Adrenal gland (tissue), 5 donors: ENCODE measurements around the gene SOX13.

ENCODE experiments used
- POLR2A ChIP-seq, 2 donors: fragments of 450-650 bp; IDR thresholded peaks; one replicate each; pipeline ENCODE4 v1.6.1; 2017; ENCODE audit warnings: antibody characterized with exemption in 2 of 2, mild to moderate bottlenecking in 2 of 2, moderate library complexity in 1 of 2
- TF ChIP-seq, protein P1 (sequence below), 6 experiments: fragments of 450-650 bp in 4 of 6; fragments of 200-600 bp in 2 of 6; sonication (generic) in 1 of 6; IDR thresholded peaks; 1 replicate in 5 of 6; 2 replicates in 1 of 6; pipeline versions ENCODE4 v1.5.1 to v1.8.0; 2016 to 2021; ENCODE audit warnings: antibody characterized with exemption in 6 of 6, mild to moderate bottlenecking in 2 of 6, moderate library complexity in 1 of 6
- donor health status: DM: no; HTN: no; CAD: no.

GRCh38 chr1:204062106-204062505, 10.8 kb upstream of the SOX13 start:
- TF ChIP-seq, protein P1, sequence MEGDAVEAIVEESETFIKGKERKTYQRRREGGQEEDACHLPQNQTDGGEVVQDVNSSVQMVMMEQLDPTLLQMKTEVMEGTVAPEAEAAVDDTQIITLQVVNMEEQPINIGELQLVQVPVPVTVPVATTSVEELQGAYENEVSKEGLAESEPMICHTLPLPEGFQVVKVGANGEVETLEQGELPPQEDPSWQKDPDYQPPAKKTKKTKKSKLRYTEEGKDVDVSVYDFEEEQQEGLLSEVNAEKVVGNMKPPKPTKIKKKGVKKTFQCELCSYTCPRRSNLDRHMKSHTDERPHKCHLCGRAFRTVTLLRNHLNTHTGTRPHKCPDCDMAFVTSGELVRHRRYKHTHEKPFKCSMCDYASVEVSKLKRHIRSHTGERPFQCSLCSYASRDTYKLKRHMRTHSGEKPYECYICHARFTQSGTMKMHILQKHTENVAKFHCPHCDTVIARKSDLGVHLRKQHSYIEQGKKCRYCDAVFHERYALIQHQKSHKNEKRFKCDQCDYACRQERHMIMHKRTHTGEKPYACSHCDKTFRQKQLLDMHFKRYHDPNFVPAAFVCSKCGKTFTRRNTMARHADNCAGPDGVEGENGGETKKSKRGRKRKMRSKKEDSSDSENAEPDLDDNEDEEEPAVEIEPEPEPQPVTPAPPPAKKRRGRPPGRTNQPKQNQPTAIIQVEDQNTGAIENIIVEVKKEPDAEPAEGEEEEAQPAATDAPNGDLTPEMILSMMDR (IDR thresholded peaks at IDR 0.05), result no peak
- no peak for TF ChIP-seq POLR2A (IDR thresholded peaks at IDR 0.05)
